ENCODE results near the gene LCN15. TPM values are rescaled to one million over a fixed set of nuclear protein-coding genes. Genes with fewer than 3 reads are reported as not detected.
"Not testable (repeated sequence)": the region's sequence is repeated elsewhere in the genome, so short reads cannot be mapped to it uniquely, and the experiment has no call there.

Gene LCN15
- total RNA-seq, 4 donors from 2014 or later = not detected

GRCh38 chr9:136803551-136804508, 39.5 kb upstream of the LCN15 start:
- intact Hi-C loops (cut with DNase I; ENCODE audit: low total_unique reads) = no loop called here
- peaks cover 16 to 29% of the 10 kb centered on the region in 2 donors for H3K27me3 ChIP-seq
- H3K4me1 ChIP-seq = peaks cover 0 to 19% of the 10 kb centered on the region in 2 donors
- no peak overlapping the region for H3K4me3 ChIP-seq
- H3K36me3 ChIP-seq = no peaks in the 10 kb centered on the region
- H3K9me3 ChIP-seq = no peaks in the 10 kb centered on the region
- TF ChIP-seq POLR2A (IDR thresholded peaks at IDR 0.05) = no peak
- TF ChIP-seq, protein P1, sequence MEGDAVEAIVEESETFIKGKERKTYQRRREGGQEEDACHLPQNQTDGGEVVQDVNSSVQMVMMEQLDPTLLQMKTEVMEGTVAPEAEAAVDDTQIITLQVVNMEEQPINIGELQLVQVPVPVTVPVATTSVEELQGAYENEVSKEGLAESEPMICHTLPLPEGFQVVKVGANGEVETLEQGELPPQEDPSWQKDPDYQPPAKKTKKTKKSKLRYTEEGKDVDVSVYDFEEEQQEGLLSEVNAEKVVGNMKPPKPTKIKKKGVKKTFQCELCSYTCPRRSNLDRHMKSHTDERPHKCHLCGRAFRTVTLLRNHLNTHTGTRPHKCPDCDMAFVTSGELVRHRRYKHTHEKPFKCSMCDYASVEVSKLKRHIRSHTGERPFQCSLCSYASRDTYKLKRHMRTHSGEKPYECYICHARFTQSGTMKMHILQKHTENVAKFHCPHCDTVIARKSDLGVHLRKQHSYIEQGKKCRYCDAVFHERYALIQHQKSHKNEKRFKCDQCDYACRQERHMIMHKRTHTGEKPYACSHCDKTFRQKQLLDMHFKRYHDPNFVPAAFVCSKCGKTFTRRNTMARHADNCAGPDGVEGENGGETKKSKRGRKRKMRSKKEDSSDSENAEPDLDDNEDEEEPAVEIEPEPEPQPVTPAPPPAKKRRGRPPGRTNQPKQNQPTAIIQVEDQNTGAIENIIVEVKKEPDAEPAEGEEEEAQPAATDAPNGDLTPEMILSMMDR (IDR thresholded peaks at IDR 0.05) = no peak
- no peak overlapping the region for H3K27ac ChIP-seq
- no peak for DNase-seq

DNA sequence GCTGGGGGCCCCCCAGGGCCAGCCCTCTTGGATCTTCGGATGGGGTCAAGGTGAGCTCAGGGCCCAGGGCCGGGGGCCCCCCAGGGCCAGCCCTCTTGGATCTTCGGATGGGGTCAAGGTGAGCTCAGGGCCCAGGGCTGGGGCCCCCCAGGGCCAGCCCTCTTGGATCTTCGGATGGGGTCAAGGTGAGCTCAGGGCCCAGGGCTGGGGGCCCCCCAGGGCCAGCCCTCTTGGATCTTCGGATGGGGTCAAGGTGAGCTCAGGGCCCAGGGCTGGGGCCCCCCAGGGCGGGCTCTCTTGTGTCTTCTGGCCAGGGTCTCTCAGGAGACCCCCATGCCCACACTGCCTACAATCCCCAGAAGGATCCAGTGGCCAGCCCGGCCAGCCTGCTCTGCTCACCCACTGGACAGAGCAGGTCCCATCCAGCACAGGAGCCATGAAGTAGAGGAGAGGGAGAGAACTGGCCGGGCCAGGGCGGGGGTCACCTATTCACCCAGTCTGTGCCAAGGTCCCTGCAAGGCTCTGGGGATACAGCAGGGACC, 38.8 kb upstream of the LCN15 start:
- DNase-seq; H3K9me3 ChIP-seq; H3K4me3 ChIP-seq; H3K27ac ChIP-seq; H3K36me3 ChIP-seq; intact Hi-C loops (cut with DNase I; ENCODE audit: low total_unique reads): not testable (repeated sequence)
- peaks cover 0 to 17% of the 10 kb centered on the region in 2 donors for H3K4me1 ChIP-seq
- peaks cover 17 to 32% of the 10 kb centered on the region in 2 donors for H3K27me3 ChIP-seq

- no peak overlapping the region for H3K4me3 ChIP-seq
- no peak for DNase-seq
- no peaks in the 10 kb centered on the region for H3K36me3 ChIP-seq
- no peaks in the 10 kb centered on the region for H3K9me3 ChIP-seq
- peaks cover 17 to 32% of the 10 kb centered on the region in 2 donors for H3K27me3 ChIP-seq
- no peak overlapping the region for H3K27ac ChIP-seq
- H3K4me1 ChIP-seq = peaks cover 0 to 17% of the 10 kb centered on the region in 2 donors
- intact Hi-C loops (cut with DNase I; ENCODE audit: low total_unique reads) = no loop called here
- TF ChIP-seq POLR2A (IDR thresholded peaks at IDR 0.05) = no peak
- TF ChIP-seq, protein P1 (IDR thresholded peaks at IDR 0.05) = no peak
Observed at GRCh38 chr9:136802321-136802720, 38.0 kb upstream of the LCN15 start.

- Histone ChIP-seq H3K36me3 (no peaks in the 10 kb centered on the region), H3K4me3 (peak overlapping the region in 1 of 2 donors; percentile 19), H3K4me1 (peaks cover 0 to 17% of the 10 kb centered on the region in 2 donors), H3K9me3 (no peaks in the 10 kb centered on the region), H3K27ac (no peak overlapping the region), H3K27me3 (peaks cover 17 to 32% of the 10 kb centered on the region in 2 donors)
- DNase-seq = peak; percentile 57 to 65
- intact Hi-C loops (cut with DNase I; ENCODE audit: low total_unique reads) = no loop called here
- no peak for TF ChIP-seq POLR2A (IDR thresholded peaks at IDR 0.05)
- TF ChIP-seq, protein P1 (IDR thresholded peaks at IDR 0.05) = no peak
Observed at GRCh38 chr9:136799854-136800657, 35.7 kb upstream of the LCN15 start.

DNA sequence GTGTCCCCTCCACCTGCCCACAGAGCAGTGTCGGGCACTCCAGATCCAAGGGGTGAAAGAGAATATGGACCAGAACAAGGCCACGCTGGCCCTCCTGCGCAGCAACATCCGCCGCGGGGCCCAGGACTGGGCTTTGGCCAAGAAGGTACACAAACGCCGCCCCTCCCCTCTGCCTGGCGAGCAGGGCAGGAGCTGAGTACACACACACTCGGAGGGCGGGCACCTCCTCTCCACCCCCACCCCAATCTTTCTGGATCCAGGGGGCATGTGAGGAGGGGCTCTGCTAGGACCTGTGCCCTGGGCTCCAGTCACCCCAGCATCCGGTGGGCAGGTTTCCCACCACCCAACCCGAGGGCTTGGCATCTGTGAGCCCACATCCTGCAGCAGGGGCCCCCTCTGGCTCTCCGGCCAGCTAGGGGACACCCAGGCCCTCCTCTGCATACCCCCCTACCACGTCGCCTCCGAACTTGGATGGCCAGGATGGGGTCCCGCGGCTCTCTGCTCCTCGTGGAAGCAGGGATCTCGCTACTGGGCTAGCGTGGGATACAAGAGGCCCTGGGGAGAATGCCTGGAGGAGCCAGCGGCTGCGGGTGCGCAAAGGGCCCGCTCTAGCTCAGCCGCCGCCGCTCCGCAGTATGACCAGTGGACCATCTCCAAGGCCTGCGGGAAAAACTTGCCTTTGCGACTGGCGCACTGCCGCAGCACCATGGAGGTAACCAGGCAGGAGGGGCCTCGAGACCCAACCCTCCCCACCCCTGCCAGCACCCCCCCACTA, 34.9 kb upstream of the LCN15 start:
- no peaks in the 10 kb centered on the region for H3K9me3 ChIP-seq
- intact Hi-C loops (cut with DNase I; ENCODE audit: low total_unique reads) = no loop called here
- DNase-seq = no peak

More for the DNA sequence above, 34.9 kb upstream of the LCN15 start:
- no peak for TF ChIP-seq POLR2A (IDR thresholded peaks at IDR 0.05)
- TF ChIP-seq, protein P1 (IDR thresholded peaks at IDR 0.05) = no peak
- peaks cover 0 to 17% of the 10 kb centered on the region in 2 donors for H3K4me1 ChIP-seq
- H3K27me3 ChIP-seq = peaks cover 17 to 32% of the 10 kb centered on the region in 2 donors
- H3K4me3 ChIP-seq = peak overlapping the region in 1 of 2 donors; percentile 19
- no peak overlapping the region for H3K27ac ChIP-seq
- H3K36me3 ChIP-seq = no peaks in the 10 kb centered on the region
